GM21528 (cell line): ENCODE results near the gene CDADC1.

Source experiments
- ATAC-seq: cut with Tn5 transposase; IDR thresholded peaks from one replicate; pipeline ENCODE4 v1.9.1; 2021; ENCODE audit warnings: mild to moderate bottlenecking, moderate library complexity; ENCODE audit not compliant: unreplicated experiment, low FRiP score

The CDADC1 gene

GRCh38 chr13:49235856-49236431, 11.8 kb upstream of the CDADC1 start:
- no peak for ATAC-seq

- ATAC-seq, result no peak
Measured at GRCh38 chr13:49238621-49239020, 9.1 kb upstream of the CDADC1 start.

- no peak for ATAC-seq
Measured at GRCh38 chr13:49240017-49240416, 7.7 kb upstream of the CDADC1 start.

- ATAC-seq, result no peak
Measured at GRCh38 chr13:49241296-49241695, 6.4 kb upstream of the CDADC1 start.

GRCh38 chr13:49245101-49245500, 2.6 kb upstream of the CDADC1 start:
- ATAC-seq, result no peak

DNA sequence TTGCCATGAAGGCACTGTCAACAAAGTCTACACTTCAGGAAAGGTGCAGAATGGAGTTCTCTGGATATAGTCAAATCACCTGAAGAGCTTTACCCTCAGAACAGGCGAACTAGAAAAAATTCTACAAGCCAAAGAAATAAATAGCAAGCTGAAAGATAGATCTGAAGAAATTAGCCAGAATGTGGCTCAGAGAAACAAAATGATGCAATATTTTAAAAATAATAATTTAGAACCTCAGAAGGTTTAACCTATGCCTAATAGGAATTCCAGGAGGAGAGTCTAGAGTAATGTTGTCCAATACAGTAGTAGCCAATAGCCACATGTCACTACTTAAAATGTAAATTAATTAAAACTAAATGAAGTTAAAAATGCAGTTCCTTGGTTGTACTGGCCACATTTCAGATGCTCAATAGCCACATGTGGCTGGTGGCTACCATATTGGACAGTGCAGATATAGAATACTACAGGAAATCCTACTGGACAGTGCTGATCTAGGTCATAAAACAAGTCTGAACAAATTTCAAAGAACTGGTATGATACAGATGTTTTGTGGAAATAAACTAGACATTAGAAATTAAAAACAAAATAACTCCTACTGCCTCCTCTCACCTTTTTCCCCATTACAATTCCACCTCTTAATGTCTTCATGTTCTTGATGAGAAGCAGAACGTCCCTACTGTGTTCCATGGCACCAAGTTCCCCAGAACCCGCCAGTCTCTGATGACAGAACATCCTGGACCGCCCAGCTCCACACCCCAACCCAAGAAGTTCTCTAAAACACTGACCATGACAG, 679 bp upstream of the CDADC1 start:
- ATAC-seq, result peak; percentile 39

DNA sequence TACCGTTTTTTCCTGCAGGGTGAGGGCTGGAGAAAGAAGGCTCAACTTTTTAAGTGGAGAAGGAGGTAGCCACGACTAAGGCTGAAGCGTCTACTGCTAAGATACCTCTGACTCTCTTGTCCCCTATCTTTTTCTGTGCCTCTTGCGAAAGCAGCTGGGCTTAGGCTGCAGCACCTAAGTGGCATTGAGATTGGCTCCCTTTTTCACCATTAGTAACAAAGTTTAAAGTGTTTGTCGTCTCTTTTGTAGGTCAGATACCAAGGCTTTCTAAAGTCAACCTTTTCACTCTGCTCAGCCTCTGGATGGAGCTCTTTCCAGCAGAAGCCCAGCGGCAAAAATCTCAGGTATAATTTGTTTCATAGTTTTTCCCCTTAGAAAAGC, 887 bp downstream of the CDADC1 start:
- ATAC-seq, result no peak

GRCh38 chr13:49251326-49251725, 3.6 kb downstream of the CDADC1 start:
- ATAC-seq, result no peak

DNA sequence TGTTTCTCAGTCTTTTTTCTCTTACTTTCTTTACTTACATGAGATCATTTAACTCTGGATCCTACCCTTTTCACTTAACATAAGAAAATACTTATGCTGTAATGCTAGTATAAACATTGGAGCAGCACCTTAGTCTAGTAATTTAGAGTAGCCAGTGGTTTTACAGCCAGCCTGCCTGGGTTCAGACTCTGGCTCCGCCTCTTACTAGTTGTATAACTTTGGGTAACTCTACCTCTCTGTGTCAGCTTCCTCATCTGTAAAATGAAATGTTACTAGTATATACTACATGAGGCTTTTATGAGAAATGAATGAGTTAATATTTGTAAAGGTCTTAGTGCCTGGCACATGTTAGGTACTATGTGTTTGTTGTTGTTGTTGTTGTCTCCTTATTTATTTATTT, 5.6 kb downstream of the CDADC1 start:
- no peak for ATAC-seq

DNA sequence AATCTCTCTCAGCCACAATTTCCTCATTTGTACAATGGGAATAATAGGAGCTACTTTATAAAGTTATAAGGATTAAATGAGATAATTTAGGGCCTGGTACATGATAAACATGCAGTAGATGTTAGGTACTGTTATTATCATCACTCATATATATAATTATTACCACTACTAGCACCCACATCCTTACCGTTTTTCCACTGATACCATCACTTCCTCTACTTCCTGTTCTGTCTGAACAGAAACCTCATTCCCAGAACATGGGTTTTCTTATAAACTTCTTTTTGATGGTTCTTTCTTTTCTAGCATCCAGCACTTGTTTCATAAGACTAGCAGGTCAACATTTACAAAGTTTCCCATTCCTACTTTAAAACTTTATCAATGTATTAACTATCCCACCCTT, 6.3 kb downstream of the CDADC1 start:
- ATAC-seq, result no peak

GRCh38 chr13:49256841-49257240, 9.1 kb downstream of the CDADC1 start:
- ATAC-seq, result no peak

DNA sequence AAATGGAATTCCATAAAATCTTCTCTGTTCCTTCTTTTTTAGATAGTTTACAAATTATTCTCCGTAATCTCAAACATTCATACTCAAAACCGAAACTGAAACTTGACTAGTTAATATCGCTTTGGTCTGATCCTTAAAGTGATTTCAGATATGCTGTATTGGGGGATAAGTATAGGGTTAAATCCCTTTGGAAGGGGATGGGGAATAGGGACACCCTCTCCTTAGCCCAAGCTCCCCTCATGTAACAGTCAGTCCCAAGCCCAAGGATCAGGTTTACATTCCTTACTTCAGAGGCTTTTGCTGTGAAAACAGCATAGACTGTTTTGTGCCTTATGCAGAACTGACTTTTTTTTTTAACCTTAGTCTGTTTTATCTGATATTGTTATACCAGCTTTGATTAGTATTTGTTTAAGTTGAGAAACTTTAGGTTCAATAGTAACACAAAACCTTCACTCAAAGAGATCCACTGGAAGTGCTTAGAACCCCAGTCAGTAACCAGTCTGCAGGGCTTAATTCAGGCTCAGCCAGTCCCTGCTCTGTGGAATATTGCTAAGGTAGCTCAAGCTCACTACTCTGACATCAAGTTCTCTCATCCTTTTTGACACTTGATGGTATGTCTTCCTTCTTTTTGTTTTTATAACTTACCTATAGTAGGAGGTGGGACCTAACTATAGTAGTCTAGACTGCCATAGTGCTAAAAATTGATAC, 10.5 kb downstream of the CDADC1 start:
- ATAC-seq, result no peak

DNA sequence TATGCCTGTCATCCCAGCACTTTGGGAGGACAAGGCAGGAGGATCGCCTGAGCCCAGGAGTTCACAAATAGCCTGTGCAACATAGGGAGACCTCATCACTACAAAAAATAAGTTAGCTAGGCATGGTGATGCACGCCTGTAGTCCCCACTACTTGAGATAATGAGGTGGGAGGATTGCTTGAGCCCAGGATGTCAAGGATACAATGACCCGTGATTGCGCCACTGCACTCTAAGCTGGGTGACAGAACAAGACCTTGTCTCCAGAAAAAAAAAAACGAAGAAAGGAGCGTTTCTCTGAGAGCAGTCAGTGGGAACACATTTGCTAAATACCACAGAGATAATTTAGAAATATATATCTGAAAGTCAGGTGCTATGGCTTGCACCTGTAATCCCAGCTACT, 11.9 kb downstream of the CDADC1 start:
- ATAC-seq, result no peak

DNA sequence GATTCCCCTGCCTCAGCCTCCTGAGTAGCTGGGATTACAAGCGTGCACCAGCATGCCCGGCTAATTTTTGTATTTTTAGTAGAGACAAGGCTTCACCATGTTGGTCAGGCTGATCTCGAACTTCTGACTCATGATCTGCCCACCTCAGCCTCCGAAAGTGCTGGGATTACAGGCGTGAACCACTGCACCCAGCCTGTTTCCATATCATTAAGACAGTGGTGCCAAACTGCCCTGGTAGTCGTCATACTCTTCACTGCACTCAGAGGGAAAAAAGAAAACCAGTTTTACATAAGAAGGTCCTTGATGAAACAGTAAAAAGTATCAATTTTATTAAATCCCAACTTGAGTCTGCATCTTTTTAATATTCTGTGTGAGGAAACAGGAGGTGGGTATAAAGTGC, 14.9 kb downstream of the CDADC1 start:
- ATAC-seq, result no peak

GRCh38 chr13:49265822-49266221, 18.1 kb downstream of the CDADC1 start:
- ATAC-seq, result no peak

- no peak for ATAC-seq
Measured at GRCh38 chr13:49271264-49271663, 23.5 kb downstream of the CDADC1 start.

GRCh38 chr13:49272296-49272695, 24.6 kb downstream of the CDADC1 start:
- ATAC-seq, result no peak

GRCh38 chr13:49278211-49278610, 30.5 kb downstream of the CDADC1 start:
- ATAC-seq, result no peak

- no peak for ATAC-seq
Measured at GRCh38 chr13:49279112-49279511, 31.4 kb downstream of the CDADC1 start.

- ATAC-seq, result no peak
Measured at GRCh38 chr13:49279885-49280284, 32.2 kb downstream of the CDADC1 start.

- no peak for ATAC-seq
Measured at GRCh38 chr13:49287995-49288394, 40.3 kb downstream of the CDADC1 start.

- no peak for ATAC-seq
Measured at GRCh38 chr13:49288458-49288857, 40.7 kb downstream of the CDADC1 start.
